ENCODE results near the gene LDHB. TPM values are rescaled to one million over a fixed set of nuclear protein-coding genes. Genes with fewer than 3 reads are reported as not detected.

LDHB gene
- total RNA-seq: 468 and 482 TPM in 2 replicates

GRCh38 chr12:21657326-21658077, at the start of gene LDHB:
Gene LDHB, minus strand, starts transcription at chr12:21657842. Its CDS starts 3,171 bp downstream, at chr12:21654671.

GRCh38 chr12:21604245-21605101, 53.2 kb downstream of the LDHB start, which contains the start of gene GYS2:
Gene GYS2, minus strand, starts transcription at chr12:21604847. Its CDS starts 255 bp downstream, at chr12:21604592.

Other genes starting within 250 kb of the LDHB start
- 3.6 and 12.8 TPM in 2 replicates for gene PYROXD1, start 220.2 kb downstream of the LDHB start, total RNA-seq
- 80.9 and 135 TPM in 2 replicates for gene RECQL, start 156.2 kb downstream of the LDHB start, total RNA-seq
- 17.5 and 24.6 TPM in 2 replicates for gene GOLT1B, start 156.1 kb downstream of the LDHB start, total RNA-seq
- gene SPX, start 131.5 kb downstream of the LDHB start, total RNA-seq: 0.06 and 0.16 TPM in 2 replicates
- gene GYS2, start 53.0 kb downstream of the LDHB start, total RNA-seq: not detected in 2 replicates
- gene KCNJ8, start 116.9 kb upstream of the LDHB start, total RNA-seq: 0.16 TPM in 1 of 2 replicates, not detected in the other

Measured in bladder microvascular endothelial cell (primary cell).